IMR-90 (cell line): ENCODE measurements around the gene CEP55. TPM values are rescaled to one million over a fixed set of nuclear protein-coding genes. Genes with fewer than 3 reads are reported as not detected.

Experiments used
- ATAC-seq: fragments of 200-7000 bp; cut with Tn5 transposase; 2 replicates; pipeline ENCODE4 v1.9.1; 2020; ENCODE audit warnings: low read depth, mild to moderate bottlenecking, moderate library complexity
- BruUV-seq: library from RNA; stranded (reverse); fragments of 400-500 nt; replicated peaks from 2 replicates; lab custom pipeline; 2021; lab: Mats Ljungman, UMichigan
- CTCF ChIA-PET: fragments of 300-600 bp; formaldehyde crosslinking; extraction: SDS; loops from one replicate; lab custom pipeline; 2021; ENCODE audit warnings: antibody characterized with exemption; lab: Yijun Ruan, JAX
- POLR2A ChIA-PET: fragments of 300-600 bp; sonication (Branson Sonifier 250); formaldehyde crosslinking; loops from one replicate; lab custom pipeline; 2022; ENCODE audit warnings: antibody characterized with exemption; ENCODE audit not compliant: unreplicated experiment; lab: Charles Lee
- DNase-seq: peaks from one replicate; pipeline ENCODE4 v3.0.0; 2013
- H2AFZ ChIP-seq: replicated peaks from 2 replicates; pipeline ENCODE3; 2013; ENCODE audit warnings: low read length, mild to moderate bottlenecking; ENCODE audit not compliant: poor library complexity
- H2AK5ac ChIP-seq: 2 replicates; pipeline ENCODE4 v1.6.1; 2013; ENCODE audit warnings: low read depth, low read length, inconsistent platforms
- H2AK9ac ChIP-seq: replicated peaks from 2 replicates; pipeline ENCODE3; 2013; ENCODE audit warnings: mild to moderate bottlenecking, low read depth, low read length, moderate library complexity; ENCODE audit not compliant: poor library complexity
- H2BK120ac ChIP-seq: 2 replicates; pipeline ENCODE4 v1.6.1; 2013; ENCODE audit warnings: low read depth, low read length, inconsistent platforms
- H2BK15ac ChIP-seq: 3 replicates; pipeline ENCODE4 v1.6.1; 2013; ENCODE audit warnings: low read depth, low read length, inconsistent platforms
- H2BK20ac ChIP-seq: 2 replicates; pipeline ENCODE4 v1.6.1; 2013; ENCODE audit warnings: low read depth, mild to moderate bottlenecking, inconsistent platforms, low read length, moderate library complexity
- H2BK5ac ChIP-seq: 2 replicates; pipeline ENCODE4 v1.6.1; 2013; ENCODE audit warnings: mild to moderate bottlenecking, low read depth, low read length, inconsistent platforms; ENCODE audit not compliant: poor library complexity, severe bottlenecking
- H3K14ac ChIP-seq: replicated peaks from 2 replicates; pipeline ENCODE4 v1.6.1; 2013; ENCODE audit warnings: low read depth, low read length, inconsistent platforms
- H3K18ac ChIP-seq: 2 replicates; pipeline ENCODE4 v1.6.1; 2013; ENCODE audit warnings: low read depth, low read length, control low read depth
- H3K23ac ChIP-seq: 2 replicates; pipeline ENCODE4 v1.6.1; 2013; ENCODE audit warnings: low read depth, low read length, inconsistent platforms
- H3K27ac ChIP-seq: 2 replicates; pipeline ENCODE4 v1.5.1; 2013; ENCODE audit warnings: mild to moderate bottlenecking, control low read depth, low read length; ENCODE audit not compliant: insufficient read depth
- H3K27me3 ChIP-seq: 2 replicates; pipeline ENCODE4 v1.6.1; 2013; ENCODE audit warnings: low read length; ENCODE audit not compliant: control insufficient read depth, insufficient read depth
- H3K36me3 ChIP-seq: 2 replicates; pipeline ENCODE4 v1.6.1; 2013; ENCODE audit warnings: low read length, mixed read lengths; ENCODE audit not compliant: control insufficient read depth, insufficient read depth
- H3K4ac ChIP-seq: 2 replicates; pipeline ENCODE4 v1.6.1; 2013; ENCODE audit warnings: low read depth, low read length, inconsistent platforms
- H3K4me1 ChIP-seq: 2 replicates; pipeline ENCODE4 v1.6.1; 2013; ENCODE audit warnings: low read length, mixed read lengths; ENCODE audit not compliant: control insufficient read depth, insufficient read depth
- H3K4me2 ChIP-seq: 2 replicates; pipeline ENCODE4 v1.6.1; 2013; ENCODE audit warnings: low read depth, mild to moderate bottlenecking, control low read depth, low read length, moderate library complexity
- H3K4me3 ChIP-seq: 2 replicates; pipeline ENCODE4 v1.5.1; 2013; ENCODE audit warnings: low read depth, mild to moderate bottlenecking, control low read depth, low read length, moderate library complexity; ENCODE audit not compliant: insufficient read depth
- H3K56ac ChIP-seq: 2 replicates; pipeline ENCODE4 v1.6.1; 2013; ENCODE audit warnings: low read length, inconsistent platforms; ENCODE audit not compliant: insufficient read depth; ENCODE audit errors: extremely low read depth
- H3K79me1 ChIP-seq, 2 experiments: 2 replicates each; pipeline ENCODE4 v1.6.1; 2013; ENCODE audit warnings: low read length in 2 of 2, inconsistent platforms in 1 of 2, low read depth in 1 of 2
- H3K9ac ChIP-seq: 2 replicates; pipeline ENCODE4 v1.6.1; 2013; ENCODE audit warnings: low read depth, low read length, control low read depth
- H3K9me1 ChIP-seq: 2 replicates; pipeline ENCODE4 v1.6.1; 2013; ENCODE audit warnings: low read length, inconsistent platforms; ENCODE audit not compliant: insufficient read depth
- H3K9me3 ChIP-seq: 2 replicates; pipeline ENCODE4 v1.6.1; 2013; ENCODE audit warnings: low read length; ENCODE audit not compliant: control insufficient read depth, insufficient read depth
- H4K20me1 ChIP-seq: 2 replicates; pipeline ENCODE4 v1.6.1; 2013; ENCODE audit warnings: low read length, inconsistent platforms; ENCODE audit not compliant: insufficient read depth
- H4K5ac ChIP-seq: 2 replicates; pipeline ENCODE4 v1.6.1; 2013; ENCODE audit warnings: mild to moderate bottlenecking, low read depth, low read length, control low read depth
- H4K8ac ChIP-seq, 2 experiments: 2 replicates each; pipeline ENCODE4 v1.6.1; 2013; ENCODE audit warnings: low read depth in 2 of 2, low read length in 2 of 2, control low read depth in 1 of 2, inconsistent platforms in 1 of 2
- H4K91ac ChIP-seq: 2 replicates; pipeline ENCODE4 v1.6.1; 2013; ENCODE audit warnings: low read depth, low read length, inconsistent platforms; ENCODE audit not compliant: insufficient read depth
- CEBPB ChIP-seq: IDR thresholded peaks from 2 replicates; pipeline ENCODE4 v1.6.1; 2012; ENCODE audit warnings: low read depth, low read length, improper control_type of control experiment
- CHD1 ChIP-seq: IDR thresholded peaks from 2 replicates; pipeline ENCODE4 v1.6.1; 2012; ENCODE audit warnings: low read depth, low read length, improper control_type of control experiment
- MAFK ChIP-seq: IDR thresholded peaks from 2 replicates; pipeline ENCODE4 v1.6.1; 2012; ENCODE audit warnings: low read depth, low read length, improper control_type of control experiment
- MAZ ChIP-seq: IDR thresholded peaks from 2 replicates; pipeline ENCODE4 v1.6.1; 2012; ENCODE audit warnings: low read depth, mild to moderate bottlenecking, low read length, improper control_type of control experiment, moderate library complexity, borderline replicate concordance
- MXI1 ChIP-seq: IDR thresholded peaks from 2 replicates; pipeline ENCODE4 v1.6.1; 2012; ENCODE audit warnings: low read depth, mild to moderate bottlenecking, low read length, moderate library complexity, borderline replicate concordance
- NFE2L2 ChIP-seq: fragments of 150-350 bp; IDR thresholded peaks from 2 replicates; pipeline ENCODE4 v1.6.1; 2016; ENCODE audit warnings: low read depth, mild to moderate bottlenecking, low read length
- POLR2A ChIP-seq: IDR thresholded peaks from 2 replicates; pipeline ENCODE4 v1.6.1; 2012; ENCODE audit warnings: mild to moderate bottlenecking, low read depth, low read length
- RAD21 ChIP-seq: IDR thresholded peaks from 2 replicates; pipeline ENCODE4 v1.6.1; 2012; ENCODE audit warnings: low read length, improper control_type of control experiment
- RFX5 ChIP-seq: IDR thresholded peaks from 2 replicates; pipeline ENCODE4 v1.8.0; 2012; ENCODE audit warnings: low read depth, mild to moderate bottlenecking, low read length, moderate library complexity
- WGBS, 2 experiments: methylation state at CpG; one replicate each; pipeline versions ENCODE4 v1.1.5 to v1.1.7; 2013; ENCODE audit warnings: missing lambda C conversion rate in 2 of 2; ENCODE audit not compliant: insufficient read length in 1 of 2; ENCODE audit errors: extremely low coverage in 2 of 2; 5-methylcytosine and 5-hydroxymethylcytosine counted together
- dilution Hi-C: fragments of 300-500 bp; cut with HindIII; formaldehyde crosslinking; loops from one replicate; pipeline ENCODE4 v1.14.3; 2018; ENCODE audit warnings: low sequenced_read_pairs; ENCODE audit not compliant: unreplicated experiment
- in situ Hi-C: fragments of 300-500 bp; cut with MboI; formaldehyde crosslinking; loops from 3 replicates; pipeline ENCODE4 v1.14.3; 2019; ENCODE audit warnings: low sequenced_read_pairs, inconsistent platforms, mixed read lengths
- intact Hi-C: fragments of 100-400 bp; cut with micrococcal nuclease; formaldehyde crosslinking; loops from 2 replicates; pipeline ENCODE4 v1.10.0; 2022
- polyA plus RNA-seq, 3 experiments: library from polyadenylated mRNA; depleted of rRNA; stranded (reverse); fragments of >200 nt; gene quantifications; 2 replicates each; pipeline ENCODE4 v1.2.3, GENCODE V29; 2012; ENCODE audit warnings: low replicate concordance in 1 of 3
- total RNA-seq: library from RNA; depleted of rRNA; stranded (reverse); fragments of >200 nt; gene quantifications from 2 replicates; pipeline ENCODE4 v1.2.3, GENCODE V29; 2012
- TF ChIP-seq, protein P1 (sequence below): fragments of 150-350 bp; IDR thresholded peaks from 2 replicates; pipeline ENCODE4 v1.6.1; 2017; ENCODE audit warnings: mild to moderate bottlenecking, antibody characterized with exemption, low read length, low read depth
- TF ChIP-seq, protein P2 (sequence below): fragments of 150-350 bp; IDR thresholded peaks from 2 replicates; pipeline ENCODE4 v1.6.1; 2016; ENCODE audit warnings: low read depth, mild to moderate bottlenecking, low read length, moderate library complexity, borderline replicate concordance

The CEP55 gene
- total and polyA plus RNA-seq, 2 of the 4 experiments (the other 2 are of a cell fraction): 15.7 to 23.5 TPM

GRCh38 chr10:93462881-93463280, 33.5 kb upstream of the CEP55 start:
- Histone ChIP-seq H3K27ac (peak overlapping the region; percentile 74), H3K18ac (peak overlapping the region; percentile 80), H3K23ac (peak overlapping the region; percentile 2), H3K9me3 (no peaks in the 10 kb centered on the region), H3K36me3 (peaks cover 10% of the 10 kb centered on the region), H3K9me1 (peaks cover 15% of the 10 kb centered on the region), H3K9ac (no peak overlapping the region), H4K20me1 (no peaks in the 10 kb centered on the region; the same call in 1 of the 2 replicates), H4K8ac (peak overlapping the region; percentile 3 to 55; a peak in 3 of 4 replicates), H3K4ac (peak overlapping the region; percentile 86), H4K5ac (peak overlapping the region; percentile 85), H3K4me3 (no peak overlapping the region), H4K91ac (peak overlapping the region; percentile 76), H3K14ac (peak overlapping the region; percentile 83), H3K4me1 (peaks cover 50% of the 10 kb centered on the region), H3K4me2 (0 out of 2 replicates have a peak overlapping the region, but pooled peaks have one; percentile 9), H2AK5ac (peak overlapping the region; percentile 92; the same call in 1 of the 2 replicates), H2BK120ac (peak overlapping the region; percentile 67), H3K56ac (peak overlapping the region; percentile 41), H2BK5ac (peak overlapping the region; percentile 90), H2BK15ac (peak overlapping the region; percentile 35; the same call in 2 of the 3 replicates), H2AFZ (peak overlapping the region; percentile 1), H2BK20ac (peak overlapping the region; percentile 36), H2AK9ac (peak overlapping the region; percentile 28), H3K79me1 (peaks cover 11 to 60% of the 10 kb centered on the region in 2 experiments), H3K27me3 (no peaks in the 10 kb centered on the region)
- ATAC-seq (no peak), DNase-seq (peak; percentile 54)
- TF ChIP-seq, protein P1, sequence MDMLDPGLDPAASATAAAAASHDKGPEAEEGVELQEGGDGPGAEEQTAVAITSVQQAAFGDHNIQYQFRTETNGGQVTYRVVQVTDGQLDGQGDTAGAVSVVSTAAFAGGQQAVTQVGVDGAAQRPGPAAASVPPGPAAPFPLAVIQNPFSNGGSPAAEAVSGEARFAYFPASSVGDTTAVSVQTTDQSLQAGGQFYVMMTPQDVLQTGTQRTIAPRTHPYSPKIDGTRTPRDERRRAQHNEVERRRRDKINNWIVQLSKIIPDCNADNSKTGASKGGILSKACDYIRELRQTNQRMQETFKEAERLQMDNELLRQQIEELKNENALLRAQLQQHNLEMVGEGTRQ: no peak
- TF ChIP-seq POLR2A (no peak), MXI1 (no peak), CEBPB (no peak), NFE2L2 (no peak), RAD21 (no peak), MAZ (no peak), CHD1 (no peak), RFX5 (no peak), MAFK (no peak)
- TF ChIP-seq, protein P2, sequence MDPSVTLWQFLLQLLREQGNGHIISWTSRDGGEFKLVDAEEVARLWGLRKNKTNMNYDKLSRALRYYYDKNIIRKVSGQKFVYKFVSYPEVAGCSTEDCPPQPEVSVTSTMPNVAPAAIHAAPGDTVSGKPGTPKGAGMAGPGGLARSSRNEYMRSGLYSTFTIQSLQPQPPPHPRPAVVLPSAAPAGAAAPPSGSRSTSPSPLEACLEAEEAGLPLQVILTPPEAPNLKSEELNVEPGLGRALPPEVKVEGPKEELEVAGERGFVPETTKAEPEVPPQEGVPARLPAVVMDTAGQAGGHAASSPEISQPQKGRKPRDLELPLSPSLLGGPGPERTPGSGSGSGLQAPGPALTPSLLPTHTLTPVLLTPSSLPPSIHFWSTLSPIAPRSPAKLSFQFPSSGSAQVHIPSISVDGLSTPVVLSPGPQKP: no peak
- dilution Hi-C loops (no loop called here), in situ Hi-C loops (no loop called here), intact Hi-C loops (no loop called here)
- BruUV-seq: no TSS peak
- CTCF ChIA-PET: no interaction called here
- 60% methylated on average over 6 of the region's 9 CpGs; no CpG with 5 or more reads in 1 of the 2 experiments for WGBS, 2 experiments
- POLR2A ChIA-PET: no interaction called here
